ENCODE measurements around the gene MPPED1. TPM values are rescaled to one million over a fixed set of nuclear protein-coding genes. Genes with fewer than 3 reads are reported as not detected.

The MPPED1 gene
- total and polyA plus RNA-seq, 4 donors: 14.3 to 23.3 (median 16.0) TPM

- Histone ChIP-seq H3K4me3 (ENCODE audit: low read depth, low read length) (no peak overlapping the region), H3K27me3 (ENCODE audit: control insufficient read depth, insufficient read depth, low read length) (no peaks in the 10 kb centered on the region), H3K9me3 (ENCODE audit: control insufficient read depth, insufficient read depth, low read length) (peaks cover 4% of the 10 kb centered on the region), H3K27ac (ENCODE audit: low read depth, low read length) (no peak overlapping the region), H3K36me3 (ENCODE audit: control insufficient read depth, insufficient read depth, low read length) (no peaks in the 10 kb centered on the region), H3K4me1 (ENCODE audit: control insufficient read depth, insufficient read depth, low read length) (peaks cover 7% of the 10 kb centered on the region)
- peak in 2 of 6 donors; percentile 78 to 80 for DNase-seq (ENCODE audit: low read depth in 4 of 6, low spot score in 6 of 6)
- WGBS (ENCODE audit: insufficient coverage): 51% methylated on average over 5 of the region's 8 CpGs
Observed at GRCh38 chr22:43377896-43378704, 33.7 kb upstream of the MPPED1 start.

GRCh38 chr22:43381693-43382092, 30.1 kb upstream of the MPPED1 start:
- WGBS (ENCODE audit: insufficient coverage): 69% methylated on average over 3 of the region's 6 CpGs
- Histone ChIP-seq H3K4me3 (ENCODE audit: low read depth, low read length) (no peak overlapping the region), H3K27me3 (ENCODE audit: control insufficient read depth, insufficient read depth, low read length) (peaks cover 7% of the 10 kb centered on the region), H3K9me3 (ENCODE audit: control insufficient read depth, insufficient read depth, low read length) (no peaks in the 10 kb centered on the region), H3K36me3 (ENCODE audit: control insufficient read depth, insufficient read depth, low read length) (no peaks in the 10 kb centered on the region), H3K27ac (ENCODE audit: low read depth, low read length) (no peak overlapping the region), H3K4me1 (ENCODE audit: control insufficient read depth, insufficient read depth, low read length) (peaks cover 14% of the 10 kb centered on the region)
- no peak for DNase-seq (ENCODE audit: low read depth in 4 of 6, low spot score in 6 of 6)

GRCh38 chr22:43384863-43385262, 27.0 kb upstream of the MPPED1 start:
- Histone ChIP-seq H3K27ac (ENCODE audit: low read depth, low read length) (no peak overlapping the region), H3K27me3 (ENCODE audit: control insufficient read depth, insufficient read depth, low read length) (peaks cover 10% of the 10 kb centered on the region), H3K4me1 (ENCODE audit: control insufficient read depth, insufficient read depth, low read length) (peaks cover 14% of the 10 kb centered on the region), H3K4me3 (ENCODE audit: low read depth, low read length) (no peak overlapping the region), H3K36me3 (ENCODE audit: control insufficient read depth, insufficient read depth, low read length) (no peaks in the 10 kb centered on the region), H3K9me3 (ENCODE audit: control insufficient read depth, insufficient read depth, low read length) (no peaks in the 10 kb centered on the region)
- WGBS (ENCODE audit: insufficient coverage): 74% methylated on average over 5 of the region's 5 CpGs
- no peak for DNase-seq (ENCODE audit: low read depth in 4 of 6, low spot score in 6 of 6)

GRCh38 chr22:43385770-43386641, 25.8 kb upstream of the MPPED1 start:
- H3K36me3 ChIP-seq (ENCODE audit: control insufficient read depth, insufficient read depth, low read length): no peaks in the 10 kb centered on the region

GRCh38 chr22:43387815-43388214, 24.0 kb upstream of the MPPED1 start:
- Histone ChIP-seq H3K36me3 (ENCODE audit: control insufficient read depth, insufficient read depth, low read length) (no peaks in the 10 kb centered on the region), H3K9me3 (ENCODE audit: control insufficient read depth, insufficient read depth, low read length) (no peaks in the 10 kb centered on the region), H3K27me3 (ENCODE audit: control insufficient read depth, insufficient read depth, low read length) (peaks cover 10% of the 10 kb centered on the region), H3K4me3 (ENCODE audit: low read depth, low read length) (no peak overlapping the region), H3K27ac (ENCODE audit: low read depth, low read length) (no peak overlapping the region), H3K4me1 (ENCODE audit: control insufficient read depth, insufficient read depth, low read length) (peaks cover 14% of the 10 kb centered on the region)
- WGBS (ENCODE audit: insufficient coverage): 58% methylated on average over 2 of the region's 7 CpGs
- DNase-seq (ENCODE audit: low read depth in 4 of 6, low spot score in 6 of 6): no peak

More at GRCh38 chr22:43385770-43386641, 25.8 kb upstream of the MPPED1 start:
- Histone ChIP-seq H3K4me3 (ENCODE audit: low read depth, low read length) (no peak overlapping the region), H3K27ac (ENCODE audit: low read depth, low read length) (no peak overlapping the region), H3K4me1 (ENCODE audit: control insufficient read depth, insufficient read depth, low read length) (peaks cover 14% of the 10 kb centered on the region), H3K9me3 (ENCODE audit: control insufficient read depth, insufficient read depth, low read length) (no peaks in the 10 kb centered on the region), H3K27me3 (ENCODE audit: control insufficient read depth, insufficient read depth, low read length) (peaks cover 10% of the 10 kb centered on the region)
- peak; percentile 57 to 95 (median 69) for DNase-seq (ENCODE audit: low read depth in 4 of 6, low spot score in 6 of 6)
- 5% methylated on average over 17 of the region's 20 CpGs for WGBS (ENCODE audit: insufficient coverage)

GRCh38 chr22:43388420-43388851, 23.4 kb upstream of the MPPED1 start:
- Histone ChIP-seq H3K27ac (ENCODE audit: low read depth, low read length) (no peak overlapping the region), H3K36me3 (ENCODE audit: control insufficient read depth, insufficient read depth, low read length) (no peaks in the 10 kb centered on the region), H3K9me3 (ENCODE audit: control insufficient read depth, insufficient read depth, low read length) (no peaks in the 10 kb centered on the region), H3K4me3 (ENCODE audit: low read depth, low read length) (no peak overlapping the region), H3K27me3 (ENCODE audit: control insufficient read depth, insufficient read depth, low read length) (peaks cover 10% of the 10 kb centered on the region), H3K4me1 (ENCODE audit: control insufficient read depth, insufficient read depth, low read length) (peaks cover 17% of the 10 kb centered on the region)
- 8% methylated on average over 17 of the region's 17 CpGs for WGBS (ENCODE audit: insufficient coverage)
- peak in 4 of 6 donors; percentile 47 to 92 (median 73) for DNase-seq (ENCODE audit: low read depth in 4 of 6, low spot score in 6 of 6)

- Histone ChIP-seq H3K27me3 (ENCODE audit: control insufficient read depth, insufficient read depth, low read length) (peaks cover 10% of the 10 kb centered on the region), H3K4me1 (ENCODE audit: control insufficient read depth, insufficient read depth, low read length) (peaks cover 17% of the 10 kb centered on the region), H3K27ac (ENCODE audit: low read depth, low read length) (no peak overlapping the region), H3K36me3 (ENCODE audit: control insufficient read depth, insufficient read depth, low read length) (no peaks in the 10 kb centered on the region), H3K4me3 (ENCODE audit: low read depth, low read length) (no peak overlapping the region), H3K9me3 (ENCODE audit: control insufficient read depth, insufficient read depth, low read length) (peaks cover 2% of the 10 kb centered on the region)
- DNase-seq (ENCODE audit: low read depth in 4 of 6, low spot score in 6 of 6): no peak
- 79% methylated on average over 4 of the region's 8 CpGs for WGBS (ENCODE audit: insufficient coverage)
Observed at GRCh38 chr22:43389227-43389836, 22.5 kb upstream of the MPPED1 start.

- DNase-seq (ENCODE audit: low read depth in 4 of 6, low spot score in 6 of 6): no peak
- Histone ChIP-seq H3K36me3 (ENCODE audit: control insufficient read depth, insufficient read depth, low read length) (no peaks in the 10 kb centered on the region), H3K4me3 (ENCODE audit: low read depth, low read length) (no peak overlapping the region), H3K27me3 (ENCODE audit: control insufficient read depth, insufficient read depth, low read length) (peaks cover 7% of the 10 kb centered on the region), H3K4me1 (ENCODE audit: control insufficient read depth, insufficient read depth, low read length) (peaks cover 17% of the 10 kb centered on the region), H3K9me3 (ENCODE audit: control insufficient read depth, insufficient read depth, low read length) (peaks cover 2% of the 10 kb centered on the region), H3K27ac (ENCODE audit: low read depth, low read length) (no peak overlapping the region)
- WGBS (ENCODE audit: insufficient coverage): 80% methylated on average over 1 of the region's 3 CpGs
Observed at GRCh38 chr22:43390166-43390565, 21.6 kb upstream of the MPPED1 start.

GRCh38 chr22:43390872-43391271, 20.9 kb upstream of the MPPED1 start:
- no peak overlapping the region for H3K4me3 ChIP-seq (ENCODE audit: low read depth, low read length)
- WGBS (ENCODE audit: insufficient coverage): 74% methylated on average over 4 of the region's 4 CpGs
- H3K4me1 ChIP-seq (ENCODE audit: control insufficient read depth, insufficient read depth, low read length): peaks cover 11% of the 10 kb centered on the region
- no peak for DNase-seq (ENCODE audit: low read depth in 4 of 6, low spot score in 6 of 6)
- H3K36me3 ChIP-seq (ENCODE audit: control insufficient read depth, insufficient read depth, low read length): no peaks in the 10 kb centered on the region
- peaks cover 3% of the 10 kb centered on the region for H3K27me3 ChIP-seq (ENCODE audit: control insufficient read depth, insufficient read depth, low read length)
- peaks cover 2% of the 10 kb centered on the region for H3K9me3 ChIP-seq (ENCODE audit: control insufficient read depth, insufficient read depth, low read length)
- H3K27ac ChIP-seq (ENCODE audit: low read depth, low read length): no peak overlapping the region

All from spinal cord (tissue), 10 donors.